ENCODE data around the gene GHRHR. TPM values are rescaled to one million over a fixed set of nuclear protein-coding genes. Genes with fewer than 3 reads are reported as not detected.
A peak's percentile ranks its signal among the peaks of the same experiment; 100 is the strongest.

The GHRHR gene
- total and polyA plus RNA-seq, 2 donors from 2014 or later = 0.75 TPM; not detected in 1

- intact Hi-C loops (cut with DNase I) = no loop called here
- H3K36me3 ChIP-seq (ENCODE audit: control insufficient read depth in 2 of 3, insufficient read depth in 3 of 3, low read length in 3 of 3) = peaks cover 0 to 8% (median 0%) of the 10 kb centered on the region in 3 donors
- H3K9ac ChIP-seq (ENCODE audit: low read length in 3 of 3) = no peak overlapping the region
- no peak overlapping the region for H3K27ac ChIP-seq (ENCODE audit: low read depth in 2 of 2, low read length in 2 of 2)
- H3K9me3 ChIP-seq (ENCODE audit: control insufficient read depth in 2 of 3, insufficient read depth in 1 of 3, low read length in 3 of 3) = no peaks in the 10 kb centered on the region
- DNase-seq (peak in 1 of 5 donors; percentile 8), FAIRE-seq (no peak)
- TF ChIP-seq, protein P1, sequence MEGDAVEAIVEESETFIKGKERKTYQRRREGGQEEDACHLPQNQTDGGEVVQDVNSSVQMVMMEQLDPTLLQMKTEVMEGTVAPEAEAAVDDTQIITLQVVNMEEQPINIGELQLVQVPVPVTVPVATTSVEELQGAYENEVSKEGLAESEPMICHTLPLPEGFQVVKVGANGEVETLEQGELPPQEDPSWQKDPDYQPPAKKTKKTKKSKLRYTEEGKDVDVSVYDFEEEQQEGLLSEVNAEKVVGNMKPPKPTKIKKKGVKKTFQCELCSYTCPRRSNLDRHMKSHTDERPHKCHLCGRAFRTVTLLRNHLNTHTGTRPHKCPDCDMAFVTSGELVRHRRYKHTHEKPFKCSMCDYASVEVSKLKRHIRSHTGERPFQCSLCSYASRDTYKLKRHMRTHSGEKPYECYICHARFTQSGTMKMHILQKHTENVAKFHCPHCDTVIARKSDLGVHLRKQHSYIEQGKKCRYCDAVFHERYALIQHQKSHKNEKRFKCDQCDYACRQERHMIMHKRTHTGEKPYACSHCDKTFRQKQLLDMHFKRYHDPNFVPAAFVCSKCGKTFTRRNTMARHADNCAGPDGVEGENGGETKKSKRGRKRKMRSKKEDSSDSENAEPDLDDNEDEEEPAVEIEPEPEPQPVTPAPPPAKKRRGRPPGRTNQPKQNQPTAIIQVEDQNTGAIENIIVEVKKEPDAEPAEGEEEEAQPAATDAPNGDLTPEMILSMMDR (IDR thresholded peaks at IDR 0.05; ENCODE audit: borderline replicate concordance, extremely low read depth, insufficient read depth) = no peak
- peaks cover 0 to 9% (median 4%) of the 10 kb centered on the region in 3 donors for H3K4me1 ChIP-seq (ENCODE audit: control insufficient read depth in 2 of 3, insufficient read depth in 2 of 3, low read depth in 1 of 3, low read length in 3 of 3)
- H3K4me3 ChIP-seq (ENCODE audit: low read length in 3 of 3) = peak overlapping the region in 1 of 3 donors; percentile 77
- H3K27me3 ChIP-seq (ENCODE audit: control insufficient read depth, insufficient read depth, low read length) = no peaks in the 10 kb centered on the region
Measured at GRCh38 chr7:30917216-30917893, 46.4 kb upstream of the GHRHR start.

DNA sequence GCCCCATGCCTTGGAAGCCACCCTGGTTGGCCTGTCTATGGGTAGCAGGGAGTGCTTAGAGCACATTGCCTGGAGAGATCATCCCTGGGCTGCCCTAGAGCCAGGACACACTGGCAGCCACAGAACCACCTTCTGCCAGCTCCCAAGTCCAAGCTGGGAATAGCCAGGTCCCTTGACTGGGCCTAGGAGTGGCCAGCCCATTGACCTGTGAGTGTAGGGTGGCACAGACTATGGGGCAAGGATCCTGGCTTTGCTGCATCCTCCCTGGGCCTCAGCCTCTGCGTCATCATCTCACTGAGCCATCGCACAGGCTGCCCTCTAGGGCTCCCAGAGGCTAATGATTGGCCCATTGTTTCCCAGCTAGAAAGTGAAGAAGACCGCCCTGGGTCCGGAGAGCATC, 45.1 kb upstream of the GHRHR start:
- H3K27ac ChIP-seq (ENCODE audit: low read depth in 2 of 2, low read length in 2 of 2) = peak overlapping the region in 1 of 2 donors; percentile 9
- no peak overlapping the region for H3K4me3 ChIP-seq (ENCODE audit: low read length in 3 of 3)
- peaks cover 0 to 15% (median 2%) of the 10 kb centered on the region in 3 donors for H3K36me3 ChIP-seq (ENCODE audit: control insufficient read depth in 2 of 3, insufficient read depth in 3 of 3, low read length in 3 of 3)
- DNase-seq (peak in 2 of 5 donors; percentile 22 to 33), FAIRE-seq (no peak)
- peaks cover 0 to 9% (median 4%) of the 10 kb centered on the region in 3 donors for H3K4me1 ChIP-seq (ENCODE audit: control insufficient read depth in 2 of 3, insufficient read depth in 2 of 3, low read depth in 1 of 3, low read length in 3 of 3)
- no peaks in the 10 kb centered on the region for H3K9me3 ChIP-seq (ENCODE audit: control insufficient read depth in 2 of 3, insufficient read depth in 1 of 3, low read length in 3 of 3)
- H3K9ac ChIP-seq (ENCODE audit: low read length in 3 of 3) = peak overlapping the region in 1 of 3 donors; percentile 36
- no peaks in the 10 kb centered on the region for H3K27me3 ChIP-seq (ENCODE audit: control insufficient read depth, insufficient read depth, low read length)
- TF ChIP-seq, protein P1 (IDR thresholded peaks at IDR 0.05; ENCODE audit: borderline replicate concordance, extremely low read depth, insufficient read depth) = no peak
- intact Hi-C loops (cut with DNase I) = no loop called here

GRCh38 chr7:30920021-30920583, 43.7 kb upstream of the GHRHR start:
- no peaks in the 10 kb centered on the region for H3K9me3 ChIP-seq (ENCODE audit: control insufficient read depth in 2 of 3, insufficient read depth in 1 of 3, low read length in 3 of 3)
- peak overlapping the region in 1 of 2 donors; percentile 6 for H3K27ac ChIP-seq (ENCODE audit: low read depth in 2 of 2, low read length in 2 of 2)
- no peak overlapping the region for H3K9ac ChIP-seq (ENCODE audit: low read length in 3 of 3)
- H3K4me3 ChIP-seq (ENCODE audit: low read length in 3 of 3) = no peak overlapping the region
- no peak for FAIRE-seq
- no peaks in the 10 kb centered on the region for H3K27me3 ChIP-seq (ENCODE audit: control insufficient read depth, insufficient read depth, low read length)
- peaks cover 0 to 29% (median 13%) of the 10 kb centered on the region in 3 donors for H3K36me3 ChIP-seq (ENCODE audit: control insufficient read depth in 2 of 3, insufficient read depth in 3 of 3, low read length in 3 of 3)
- peak in 2 of 5 donors; percentile 28 to 30 for DNase-seq
- intact Hi-C loops (cut with DNase I) = no loop called here
- TF ChIP-seq, protein P1 (IDR thresholded peaks at IDR 0.05; ENCODE audit: borderline replicate concordance, extremely low read depth, insufficient read depth) = no peak
- H3K4me1 ChIP-seq (ENCODE audit: control insufficient read depth in 2 of 3, insufficient read depth in 2 of 3, low read depth in 1 of 3, low read length in 3 of 3) = peaks cover 0 to 9% (median 4%) of the 10 kb centered on the region in 3 donors

Data from kidney (tissue), 14 donors.